ENCODE data around the gene NOCT. TPM values are rescaled to one million over a fixed set of nuclear protein-coding genes. Genes with fewer than 3 reads are reported as not detected.

Gene NOCT
- total and polyA plus RNA-seq, 2 of the 8 experiments (the other 6 are each of a cell fraction or from before 2014, with no cell fraction given), result 10.4 to 45.5 TPM

GRCh38 chr4:139078926-139079325 lies 63.3 kb downstream of the NOCT start:
- H2BK120ac ChIP-seq (replicated peaks; ENCODE audit: low read depth, low read length), result no peak overlapping the region
- H3K79me2 ChIP-seq (ENCODE audit: control insufficient read depth in 1 of 2, insufficient read depth in 2 of 2, low read length in 2 of 2), result peaks cover 6 to 81% of the 10 kb centered on the region in 2 experiments; a peak in 3 of 4 replicates
- H4K5ac ChIP-seq (ENCODE audit: insufficient read length, low read depth, low read length), result no peak overlapping the region
- ChIA-PET POLR2A (ENCODE audit: partially characterized antibody) (interaction anchor here (0.9 to 2.1 kb wide), 2 partner anchors 98 to 223 kb away, joined by 3 to 6 read pairs; partner anchors contain the start of genes ELF2 and NDUFC1), CTCF (ENCODE audit: partially characterized antibody) (interaction anchor here (0.7 to 2.1 kb wide), 5 partner anchors 14 to 89 kb away, joined by 3 to 5 read pairs (median 3); no protein-coding TSS in a partner anchor)
- H3K14ac ChIP-seq (ENCODE audit: insufficient read length), result no peak overlapping the region
- FAIRE-seq, result no peak
- no peak overlapping the region for H3K4me3 ChIP-seq (ENCODE audit: extremely low read depth in 1 of 4, insufficient read depth in 2 of 4, low read depth in 3 of 4, low read length in 4 of 4)
- no peak overlapping the region for H2BK5ac ChIP-seq (ENCODE audit: low read depth, low read length)
- no peak for DNase-seq (ENCODE audit: low read depth in 1 of 2, low spot score in 2 of 2)
- no peak overlapping the region for H3K4ac ChIP-seq (replicated peaks; ENCODE audit: insufficient read length, low read depth, low read length)
- H2AFZ ChIP-seq (ENCODE audit: low read length), result no peak overlapping the region
- 88% methylated on average over 4 of the region's 4 CpGs; no CpG with 5 or more reads in 1 of the 2 experiments for WGBS, 2 experiments (ENCODE audit: extremely low coverage in 1 of 2, insufficient coverage in 1 of 2, insufficient read length in 1 of 2, insufficient replicate concordance in 2 of 2, low coverage in 1 of 2, low lambda C conversion rate in 2 of 2, missing lambda C conversion rate in 1 of 2)
- H4K91ac ChIP-seq (replicated peaks; ENCODE audit: insufficient read length, low read length), result no peak overlapping the region
- H3K79me1 ChIP-seq (ENCODE audit: low read depth, low read length), result no peaks in the 10 kb centered on the region
- H3K4me2 ChIP-seq (ENCODE audit: insufficient read depth in 1 of 2, low read depth in 2 of 2, low read length in 2 of 2), result no peak overlapping the region
- no peaks in the 10 kb centered on the region for H3K36me3 ChIP-seq (ENCODE audit: control insufficient read depth in 2 of 4, insufficient read depth in 4 of 4, low read length in 3 of 4)
- no peak overlapping the region for H3K18ac ChIP-seq (ENCODE audit: extremely low read depth, low read length)
- H2AK5ac ChIP-seq (ENCODE audit: low read depth, low read length), result no peak overlapping the region
- H3K23me2 ChIP-seq (ENCODE audit: low read depth, low read length), result peaks cover 8% of the 10 kb centered on the region
- H3K9ac ChIP-seq (replicated peaks in 1 of 4; ENCODE audit: extremely low read depth in 1 of 4, low read depth in 3 of 4, low read length in 3 of 4), result no peak overlapping the region
- H4K8ac ChIP-seq (ENCODE audit: extremely low read depth, insufficient read depth, low read length), result no peak overlapping the region
- peaks cover 3 to 6% of the 10 kb centered on the region in 2 experiments for H4K20me1 ChIP-seq (replicated peaks in 1 of 2; ENCODE audit: control insufficient read depth in 1 of 2, insufficient read depth in 2 of 2, low read length in 2 of 2)
- TF ChIP-seq KDM1A (IDR thresholded peaks at IDR 0.05; ENCODE audit: borderline replicate concordance, low read length) (no peak), JUN (IDR thresholded peaks at IDR 0.05; ENCODE audit: low read depth, low read length) (no peak), RBBP5 (IDR thresholded peaks at IDR 0.05; ENCODE audit: borderline replicate concordance, low read depth, low read length) (no peak), SRF (IDR thresholded peaks at IDR 0.05; ENCODE audit: low read depth, low read length) (no peak), MAX (IDR thresholded peaks at IDR 0.05) (no peak), GABPA (IDR thresholded peaks at IDR 0.05; ENCODE audit: borderline replicate concordance, insufficient read depth, low read length) (no peak), TEAD4 (IDR thresholded peaks at IDR 0.05; ENCODE audit: low read depth, low read length) (no peak), BRCA1 (IDR thresholded peaks at IDR 0.05; ENCODE audit: low read depth, low read length) (no peak), SP4 (IDR thresholded peaks at IDR 0.05; ENCODE audit: low read length) (no peak), POLR2A (IDR thresholded peaks at IDR 0.05; ENCODE audit: control extremely low read depth in 1 of 2, low read depth in 2 of 2, low read length in 2 of 2) (no peak), YY1 (IDR thresholded peaks at IDR 0.05; ENCODE audit: low read depth, low read length) (no peak), POLR2AphosphoS5 (IDR thresholded peaks at IDR 0.05; ENCODE audit: low read depth, low read length) (no peak), EGR1 (IDR thresholded peaks at IDR 0.05; ENCODE audit: borderline replicate concordance, low read depth, low read length) (no peak), SAP30 (IDR thresholded peaks at IDR 0.05; ENCODE audit: insufficient read depth, insufficient replicate concordance, low read length) (no peak), BCL11A (IDR thresholded peaks at IDR 0.05; ENCODE audit: low read depth in 2 of 2, low read length in 2 of 2) (no peak)
- H3K56ac ChIP-seq (replicated peaks; ENCODE audit: insufficient read length, low read depth, low read length), result no peak overlapping the region
- H3K27ac ChIP-seq (ENCODE audit: low read depth, low read length), result no peak overlapping the region
- H3K23ac ChIP-seq (ENCODE audit: insufficient read length), result no peak overlapping the region
- H2BK15ac ChIP-seq (ENCODE audit: low read length), result no peak overlapping the region
- no peaks in the 10 kb centered on the region for H3K9me3 ChIP-seq (ENCODE audit: insufficient read depth in 2 of 2, low read depth in 1 of 2, low read length in 1 of 2)
- H3K4me1 ChIP-seq (replicated peaks in 1 of 4; ENCODE audit: control insufficient read depth in 3 of 4, insufficient read depth in 4 of 4, low read length in 3 of 4), result no peaks in the 10 kb centered on the region; a peak in 1 of 7 replicates
- no peaks in the 10 kb centered on the region for H3K27me3 ChIP-seq (replicated peaks in 1 of 4; ENCODE audit: control insufficient read depth in 3 of 4, extremely low read depth in 1 of 4, insufficient read depth in 3 of 4, low read length in 3 of 4)
- H2BK12ac ChIP-seq (ENCODE audit: low read depth, low read length), result no peak overlapping the region
- no peak overlapping the region for H2BK20ac ChIP-seq (ENCODE audit: low read length)

Measured in H1 (cell line).